Limb (tissue), 2 donors: ENCODE measurements around the gene CLRN3.

Experiments
- DNase-seq, 2 donors: peaks; one replicate each; pipeline ENCODE4 v3.0.0-alpha.2; 2016; ENCODE audit errors: extremely low spot score in 2 of 2

CLRN3 gene

GRCh38 chr10:127849224-127849623, 43.5 kb downstream of the CLRN3 start:
- DNase-seq: no peak

DNA sequence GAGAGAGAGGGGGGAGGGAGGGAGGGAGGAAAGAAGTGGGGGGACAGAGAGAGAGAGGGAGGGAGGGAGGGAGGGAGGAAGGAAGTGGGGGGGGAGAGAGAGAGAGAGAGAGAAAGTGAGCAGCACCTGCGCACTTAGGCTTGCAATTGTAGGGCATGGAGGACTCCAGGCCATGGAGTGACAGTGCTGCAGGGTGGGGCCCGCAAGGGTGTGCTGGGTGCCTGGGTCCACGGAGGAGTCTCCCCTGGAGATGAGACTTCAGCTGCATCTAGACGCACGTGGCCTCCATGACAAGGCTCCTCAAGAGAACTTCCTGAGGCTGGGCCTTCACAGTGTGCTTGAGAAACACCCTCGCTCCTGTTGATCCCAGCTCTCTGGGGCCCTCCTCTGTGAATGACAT, 44.5 kb downstream of the CLRN3 start:
- no peak for DNase-seq

GRCh38 chr10:127845756-127846155, 47.0 kb downstream of the CLRN3 start:
- DNase-seq: no peak

DNA sequence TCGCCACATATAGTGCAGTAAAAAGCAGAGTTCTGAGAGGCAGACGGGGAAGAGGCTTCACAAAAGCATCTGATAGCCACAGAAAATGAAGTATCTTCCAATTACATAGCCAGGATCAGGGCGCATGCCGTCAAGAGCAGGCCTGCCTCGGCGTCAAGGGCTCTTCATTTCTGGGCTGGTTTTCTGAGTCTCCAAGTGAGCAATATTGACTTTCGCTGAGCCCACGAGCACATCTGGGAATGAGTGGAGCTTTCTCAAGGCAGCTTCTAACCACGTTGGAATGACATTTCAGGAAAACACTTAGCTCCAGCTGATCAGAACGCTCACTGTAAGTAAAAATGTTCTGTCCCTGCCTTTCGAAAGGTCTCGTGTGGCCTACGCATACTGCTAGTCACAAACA, 51.9 kb downstream of the CLRN3 start:
- DNase-seq: no peak

DNA sequence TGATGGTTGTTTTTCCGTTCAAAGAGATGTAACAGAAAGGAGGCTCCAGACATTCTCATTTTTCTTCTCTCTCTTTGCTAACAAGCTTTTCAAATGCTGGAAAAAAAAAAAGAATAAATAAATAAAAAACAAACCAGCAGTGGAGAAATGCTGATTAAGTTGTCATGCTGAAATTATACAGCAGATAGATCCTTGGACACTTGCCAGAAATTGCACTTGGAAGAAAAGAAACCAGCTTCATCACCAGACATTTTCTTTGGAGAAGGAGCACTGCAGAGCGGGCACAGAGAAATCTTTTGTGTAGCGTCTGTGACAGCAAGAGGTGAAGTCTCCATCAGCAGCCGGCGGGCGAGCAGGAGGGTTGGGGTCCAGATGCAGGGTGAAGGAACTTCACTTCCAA, 55.8 kb downstream of the CLRN3 start:
- DNase-seq: no peak

DNA sequence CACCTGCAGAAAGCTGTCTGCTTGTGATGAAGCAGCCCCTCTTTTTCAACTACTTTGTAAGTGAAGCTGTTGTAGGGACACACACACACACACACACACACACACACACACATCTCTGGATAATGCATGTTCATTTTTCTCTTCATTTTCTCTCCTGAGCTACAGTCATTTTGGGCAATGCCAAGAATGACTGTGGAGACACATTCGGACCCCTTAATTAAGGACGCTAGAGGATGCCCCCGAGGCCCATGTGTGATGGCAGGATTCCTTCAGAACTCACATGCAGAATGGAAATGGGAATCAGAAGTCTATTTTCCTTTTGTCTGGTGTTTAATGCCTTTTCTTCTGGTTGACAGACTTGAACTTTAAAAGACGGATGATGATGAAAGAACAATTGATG, 56.6 kb downstream of the CLRN3 start:
- DNase-seq: no peak

DNA sequence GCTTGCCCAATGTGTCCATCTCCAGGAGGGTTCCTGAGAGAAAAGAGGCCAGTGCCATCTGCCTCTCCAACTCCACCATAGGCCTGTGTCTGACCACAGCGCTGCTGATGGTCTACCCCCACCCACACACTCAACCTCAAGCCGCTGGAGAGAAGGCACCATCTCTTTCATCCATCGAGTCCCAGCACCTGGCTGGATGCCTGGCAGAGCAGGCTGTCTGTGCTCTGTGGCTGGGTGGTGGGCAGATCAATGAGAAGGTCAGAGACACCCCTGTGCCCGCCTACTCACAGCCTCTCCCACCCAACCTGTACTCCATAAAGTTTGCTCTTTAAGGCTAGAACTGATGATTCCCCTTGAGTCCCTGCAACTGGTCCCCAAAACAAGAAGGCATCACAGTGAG, 58.0 kb downstream of the CLRN3 start:
- DNase-seq: no peak

DNA sequence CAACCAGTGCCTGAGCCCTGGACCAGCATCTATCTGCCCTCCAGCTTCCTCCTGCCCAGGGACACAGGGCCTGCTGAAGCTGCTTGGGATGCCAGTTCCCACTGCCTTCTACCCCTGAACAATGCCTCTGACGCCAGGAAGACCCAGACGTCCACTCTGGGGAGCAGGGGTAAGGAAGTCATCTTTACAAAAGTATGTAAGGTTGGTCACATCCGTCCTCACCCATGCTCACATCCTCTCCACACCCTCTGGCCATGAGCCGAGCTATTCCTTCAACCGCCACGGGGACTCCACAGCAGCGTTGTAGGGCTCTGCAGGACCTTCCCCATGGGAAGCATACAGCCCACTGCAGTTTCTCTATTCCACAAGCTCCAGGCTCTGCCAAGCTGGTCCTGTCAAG, 58.5 kb downstream of the CLRN3 start:
- no peak for DNase-seq

GRCh38 chr10:127833804-127834203, 58.9 kb downstream of the CLRN3 start:
- no peak for DNase-seq

GRCh38 chr10:127832501-127832900, 60.2 kb downstream of the CLRN3 start:
- DNase-seq: no peak

GRCh38 chr10:127830414-127830813, 62.3 kb downstream of the CLRN3 start:
- no peak for DNase-seq
